ENCODE results near the gene ACCSL. TPM values are rescaled to one million over a fixed set of nuclear protein-coding genes. Genes with fewer than 3 reads are reported as not detected.
A peak's percentile ranks its signal among the peaks of the same experiment; 100 is the strongest.

Gene ACCSL
- total and polyA plus RNA-seq, 8 donors, result 0.13 to 0.47 (median 0.37) TPM; not detected in 2

GRCh38 chr11:44031549-44031948 lies 16.2 kb upstream of the ACCSL start:
- intact Hi-C loops (cut with DNase I), result loop anchor here in 1 of 2 donors (10.0 kb wide), 1 partner anchor 47 kb away; no protein-coding TSS in a partner anchor

GRCh38 chr11:44032299-44033085 lies 15.3 kb upstream of the ACCSL start:
- Histone ChIP-seq H3K4me1 (peaks cover 11 to 15% of the 10 kb centered on the region in 2 donors), H3K27ac (peak overlapping the region in 1 of 2 donors; percentile 76), H3K27me3 (no peaks in the 10 kb centered on the region), H3K9me3 (no peaks in the 10 kb centered on the region), H3K4me3 (no peak overlapping the region), H3K36me3 (no peaks in the 10 kb centered on the region)
- DNase-seq (peak in 2 of 4 donors; percentile 32 to 84), ATAC-seq (peak; percentile 82)
- TF ChIP-seq CTCF (IDR thresholded peaks at IDR 0.05), result no peak
- intact Hi-C loops (cut with DNase I), result loop anchor here in 1 of 2 donors (10.0 kb wide), 1 partner anchor 48 kb away; no protein-coding TSS in a partner anchor

More at GRCh38 chr11:44031549-44031948, 16.2 kb upstream of the ACCSL start:
- H3K27ac ChIP-seq, result peak overlapping the region in 1 of 2 donors; percentile 76
- H3K36me3 ChIP-seq, result no peaks in the 10 kb centered on the region
- no peak overlapping the region for H3K4me3 ChIP-seq
- no peak for ATAC-seq
- H3K27me3 ChIP-seq, result no peaks in the 10 kb centered on the region
- H3K9me3 ChIP-seq, result peaks cover 0 to 3% of the 10 kb centered on the region in 2 donors
- H3K4me1 ChIP-seq, result peaks cover 7 to 15% of the 10 kb centered on the region in 2 donors
- TF ChIP-seq CTCF (IDR thresholded peaks at IDR 0.05), result no peak
- no peak for DNase-seq

GRCh38 chr11:44033411-44033850 lies 14.3 kb upstream of the ACCSL start:
- Histone ChIP-seq H3K4me1 (peaks cover 11 to 15% of the 10 kb centered on the region in 2 donors), H3K4me3 (no peak overlapping the region), H3K36me3 (no peaks in the 10 kb centered on the region), H3K27me3 (no peaks in the 10 kb centered on the region), H3K27ac (peak overlapping the region in 1 of 2 donors; percentile 76), H3K9me3 (no peaks in the 10 kb centered on the region)
- no peak for DNase-seq
- TF ChIP-seq CTCF (IDR thresholded peaks at IDR 0.05), result no peak
- no peak for ATAC-seq
- intact Hi-C loops (cut with DNase I), result loop anchor here in 1 of 2 donors (10.0 kb wide), 1 partner anchor 49 kb away; no protein-coding TSS in a partner anchor

GRCh38 chr11:44033856-44034255 lies 13.9 kb upstream of the ACCSL start:
- no peak overlapping the region for H3K27ac ChIP-seq
- no peaks in the 10 kb centered on the region for H3K9me3 ChIP-seq
- no peaks in the 10 kb centered on the region for H3K36me3 ChIP-seq
- DNase-seq, result no peak
- no peak for TF ChIP-seq CTCF (IDR thresholded peaks at IDR 0.05)
- H3K27me3 ChIP-seq, result no peaks in the 10 kb centered on the region
- H3K4me1 ChIP-seq, result peaks cover 11 to 15% of the 10 kb centered on the region in 2 donors
- no peak for ATAC-seq
- intact Hi-C loops (cut with DNase I), result loop anchor here in 1 of 2 donors (10.0 kb wide), 1 partner anchor 49 kb away; no protein-coding TSS in a partner anchor
- no peak overlapping the region for H3K4me3 ChIP-seq

- Histone ChIP-seq H3K27me3 (no peaks in the 10 kb centered on the region), H3K36me3 (no peaks in the 10 kb centered on the region), H3K4me1 (peaks cover 11 to 15% of the 10 kb centered on the region in 2 donors), H3K27ac (no peak overlapping the region), H3K9me3 (no peaks in the 10 kb centered on the region), H3K4me3 (no peak overlapping the region)
- ATAC-seq, result no peak
- DNase-seq, result no peak
- intact Hi-C loops (cut with DNase I), result loop anchor here in 1 of 2 donors (5.0 to 10.0 kb wide), 2 partner anchors 50 to 142 kb away; no protein-coding TSS in a partner anchor
- no peak for TF ChIP-seq CTCF (IDR thresholded peaks at IDR 0.05)
Measured at GRCh38 chr11:44034639-44035038, 13.1 kb upstream of the ACCSL start.
